Thoracic aorta (tissue), 2 donors: ENCODE data around the gene KLHL1. TPM values are rescaled to one million over a fixed set of nuclear protein-coding genes. Genes with fewer than 3 reads are reported as not detected.

ENCODE experiments used
- ATAC-seq: fragments of 150-250 bp; one replicate; pipeline ENCODE4 v1.8.0; 2017; ENCODE audit warnings: low read depth; ENCODE audit not compliant: insufficient number of reproducible peaks, low FRiP score
- DNase-seq: peaks from one replicate; pipeline ENCODE4 v3.0.0-alpha.2; 2020; ENCODE audit warnings: low spot score
- H3K27ac ChIP-seq, 2 donors: fragments of 200-600 bp; sonication (generic); 1 replicate in 1 of 2; 2 replicates in 1 of 2; pipeline ENCODE4 v1.5.1; 2016; ENCODE audit warnings: mild to moderate bottlenecking in 2 of 2, moderate library complexity in 2 of 2
- H3K27me3 ChIP-seq: fragments of 200-600 bp; sonication (generic); replicated peaks from 2 replicates; pipeline ENCODE4 v1.6.0; 2016; ENCODE audit warnings: mild to moderate bottlenecking; ENCODE audit not compliant: insufficient read depth
- H3K36me3 ChIP-seq: fragments of 200-600 bp; sonication (generic); one replicate; pipeline ENCODE4 v1.5.1; 2016
- H3K4me1 ChIP-seq, 2 donors: fragments of 200-600 bp; sonication (generic); 1 replicate in 1 of 2; 2 replicates in 1 of 2; pipeline versions ENCODE4 v1.5.1 to v1.6.0; 2016; ENCODE audit warnings: low read depth in 2 of 2, mild to moderate bottlenecking in 1 of 2; ENCODE audit not compliant: control insufficient read depth in 1 of 2
- H3K4me3 ChIP-seq: fragments of 200-600 bp; sonication (generic); 2 replicates; pipeline ENCODE4 v1.5.1; 2016; ENCODE audit warnings: mild to moderate bottlenecking
- H3K9me3 ChIP-seq: fragments of 200-600 bp; sonication (generic); 2 replicates; pipeline ENCODE4 v1.5.1; 2016
- total RNA-seq, 2 donors: library from RNA; depleted of rRNA; stranded (reverse); fragments of >200 nt; gene quantifications; one replicate each; pipeline versions ENCODE4 v1.1.0 to v1.2.3, GENCODE V29; 2016
- TF ChIP-seq, protein P1 (sequence below): fragments of 200-600 bp; sonication (generic); IDR thresholded peaks from one replicate; pipeline ENCODE4 v1.5.1; 2019; ENCODE audit warnings: antibody characterized with exemption

The KLHL1 gene
- total RNA-seq, 2 donors from 2014 or later = not detected

DNA sequence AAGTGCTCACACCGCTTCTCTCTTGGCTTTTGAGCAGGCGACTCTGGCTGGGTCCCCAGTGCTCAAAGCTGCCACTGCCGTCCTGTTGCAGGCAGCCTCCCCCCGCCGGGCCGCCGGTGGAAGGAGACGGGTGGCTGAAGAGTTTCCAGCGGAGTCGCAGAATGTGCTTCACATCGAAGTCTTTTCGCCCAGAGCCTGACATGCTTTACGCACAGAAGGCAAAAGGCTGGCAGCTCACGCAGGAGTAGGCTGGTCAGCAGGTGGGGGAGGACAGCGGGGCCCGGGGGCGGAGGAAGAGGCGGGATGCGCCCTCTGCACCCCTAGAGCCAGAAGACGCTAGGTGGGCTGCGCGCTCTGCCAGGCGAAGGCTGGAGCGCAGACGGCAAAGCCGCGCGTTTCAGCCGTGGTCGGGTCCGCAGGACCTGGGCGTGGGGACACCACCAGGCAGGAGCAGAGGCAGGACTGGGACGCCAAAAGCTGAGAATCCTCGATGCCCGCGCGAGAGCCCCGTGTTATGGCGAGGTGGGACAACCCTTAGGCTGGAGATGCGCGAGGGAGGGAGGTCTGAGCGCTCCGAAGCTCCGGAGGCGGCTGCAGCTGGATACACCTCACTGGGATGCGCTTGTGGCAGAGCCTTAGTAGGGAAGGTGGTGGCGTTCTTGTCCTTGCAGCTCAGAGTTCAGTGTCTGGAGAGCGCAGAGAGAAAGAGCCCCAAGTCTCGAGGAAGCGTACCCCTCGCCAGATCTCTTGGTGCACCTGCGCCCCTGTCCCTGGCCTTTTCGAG, 562 bp downstream of the KLHL1 start, which contains the start of gene ATXN8OS:
ATXN8OS (plus strand) TSS at position 329 of the 784 bp plus-strand sequence.
- TF ChIP-seq, protein P1, sequence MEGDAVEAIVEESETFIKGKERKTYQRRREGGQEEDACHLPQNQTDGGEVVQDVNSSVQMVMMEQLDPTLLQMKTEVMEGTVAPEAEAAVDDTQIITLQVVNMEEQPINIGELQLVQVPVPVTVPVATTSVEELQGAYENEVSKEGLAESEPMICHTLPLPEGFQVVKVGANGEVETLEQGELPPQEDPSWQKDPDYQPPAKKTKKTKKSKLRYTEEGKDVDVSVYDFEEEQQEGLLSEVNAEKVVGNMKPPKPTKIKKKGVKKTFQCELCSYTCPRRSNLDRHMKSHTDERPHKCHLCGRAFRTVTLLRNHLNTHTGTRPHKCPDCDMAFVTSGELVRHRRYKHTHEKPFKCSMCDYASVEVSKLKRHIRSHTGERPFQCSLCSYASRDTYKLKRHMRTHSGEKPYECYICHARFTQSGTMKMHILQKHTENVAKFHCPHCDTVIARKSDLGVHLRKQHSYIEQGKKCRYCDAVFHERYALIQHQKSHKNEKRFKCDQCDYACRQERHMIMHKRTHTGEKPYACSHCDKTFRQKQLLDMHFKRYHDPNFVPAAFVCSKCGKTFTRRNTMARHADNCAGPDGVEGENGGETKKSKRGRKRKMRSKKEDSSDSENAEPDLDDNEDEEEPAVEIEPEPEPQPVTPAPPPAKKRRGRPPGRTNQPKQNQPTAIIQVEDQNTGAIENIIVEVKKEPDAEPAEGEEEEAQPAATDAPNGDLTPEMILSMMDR = no peak
- ATAC-seq (no peak), DNase-seq (no peak)
- H3K36me3 ChIP-seq = no peaks in the 10 kb centered on the region
- no peak within 1 kb of the TSS for H3K27ac ChIP-seq
- H3K9me3 ChIP-seq = no peaks in the 10 kb centered on the region
- H3K4me3 ChIP-seq = no peak within 1 kb of the TSS
- no peaks in the 10 kb centered on the region for H3K27me3 ChIP-seq
- no peaks in the 10 kb centered on the region for H3K4me1 ChIP-seq

DNA sequence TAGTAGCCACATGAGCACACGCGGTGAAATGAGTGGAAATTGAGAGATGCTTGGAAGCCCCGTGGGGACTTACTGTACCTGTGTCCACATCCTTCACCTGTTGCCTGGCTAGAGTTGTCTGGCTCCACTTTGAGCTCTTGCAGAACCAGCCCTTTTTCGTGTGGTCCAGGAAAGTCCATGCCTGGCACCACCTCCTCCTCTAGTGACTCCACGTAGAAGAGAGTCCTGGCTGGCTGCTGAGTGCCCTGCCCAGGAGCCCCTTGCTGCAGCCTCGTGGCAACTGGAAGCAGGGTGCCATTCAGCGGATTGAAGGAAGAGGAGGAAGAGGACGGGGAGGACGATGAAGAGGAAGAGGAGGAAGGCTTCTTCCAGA, 1.1 kb downstream of the KLHL1 start:
- ATAC-seq (no peak), DNase-seq (no peak)
- no peaks in the 10 kb centered on the region for H3K27me3 ChIP-seq
- H3K27ac ChIP-seq = no peak overlapping the region
- H3K9me3 ChIP-seq = no peaks in the 10 kb centered on the region
- TF ChIP-seq, protein P1 = no peak
- H3K36me3 ChIP-seq = no peaks in the 10 kb centered on the region
- H3K4me3 ChIP-seq = no peak overlapping the region
- no peaks in the 10 kb centered on the region for H3K4me1 ChIP-seq

DNA sequence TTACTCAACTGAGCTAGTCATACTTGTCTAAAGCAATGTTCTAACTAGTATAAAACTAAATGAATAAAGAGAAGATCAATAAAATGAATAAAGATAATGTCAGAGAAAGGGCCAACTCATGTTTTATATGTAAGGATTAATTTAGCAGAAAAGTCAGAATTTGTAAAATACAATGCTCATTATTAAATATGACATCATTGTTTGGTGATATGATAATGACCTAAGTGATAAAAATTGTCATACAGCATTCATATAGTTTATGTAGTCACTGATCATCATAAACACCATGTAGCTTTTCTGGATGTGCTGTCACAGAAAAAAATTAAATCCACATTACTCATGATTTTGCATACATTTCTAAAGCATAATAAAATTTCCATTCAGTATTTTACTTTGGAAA, 3.8 kb downstream of the KLHL1 start:
- no peak for ATAC-seq
- H3K36me3 ChIP-seq = no peaks in the 10 kb centered on the region
- no peak for DNase-seq
- no peak overlapping the region for H3K4me3 ChIP-seq
- no peak overlapping the region for H3K27ac ChIP-seq
- TF ChIP-seq, protein P1 = no peak
- no peaks in the 10 kb centered on the region for H3K9me3 ChIP-seq
- H3K4me1 ChIP-seq = no peaks in the 10 kb centered on the region
- no peaks in the 10 kb centered on the region for H3K27me3 ChIP-seq

GRCh38 chr13:70098669-70099068, 9.6 kb downstream of the KLHL1 start:
- Histone ChIP-seq H3K9me3 (no peaks in the 10 kb centered on the region), H3K27me3 (no peaks in the 10 kb centered on the region), H3K27ac (no peak overlapping the region), H3K4me3 (no peak overlapping the region), H3K36me3 (no peaks in the 10 kb centered on the region), H3K4me1 (no peaks in the 10 kb centered on the region)
- TF ChIP-seq, protein P1 = no peak
- DNase-seq (no peak), ATAC-seq (no peak)

GRCh38 chr13:70090036-70090723, 18.1 kb downstream of the KLHL1 start:
- Histone ChIP-seq H3K27me3 (no peaks in the 10 kb centered on the region), H3K27ac (no peak overlapping the region), H3K4me3 (no peak overlapping the region), H3K36me3 (no peaks in the 10 kb centered on the region), H3K9me3 (no peaks in the 10 kb centered on the region), H3K4me1 (no peaks in the 10 kb centered on the region)
- ATAC-seq (no peak), DNase-seq (no peak)
- TF ChIP-seq, protein P1 = no peak
